IMR-90 (cell line): Measurements from ENCODE around the gene ARHGAP45. TPM values are rescaled to one million over a fixed set of nuclear protein-coding genes. Genes with fewer than 3 reads are reported as not detected.

Experiments
- ATAC-seq: fragments of 200-7000 bp; cut with Tn5 transposase; 2 replicates; pipeline ENCODE4 v1.9.1; 2020; ENCODE audit warnings: low read depth, mild to moderate bottlenecking, moderate library complexity
- BruUV-seq: library from RNA; stranded (reverse); fragments of 400-500 nt; replicated peaks from 2 replicates; lab custom pipeline; 2021; lab: Mats Ljungman, UMichigan
- CTCF ChIA-PET: fragments of 300-600 bp; formaldehyde crosslinking; extraction: SDS; loops from one replicate; lab custom pipeline; 2021; ENCODE audit warnings: antibody characterized with exemption; lab: Yijun Ruan, JAX
- POLR2A ChIA-PET: fragments of 300-600 bp; sonication (Branson Sonifier 250); formaldehyde crosslinking; loops from one replicate; lab custom pipeline; 2022; ENCODE audit warnings: antibody characterized with exemption; ENCODE audit not compliant: unreplicated experiment; lab: Charles Lee
- DNase-seq: peaks from one replicate; pipeline ENCODE4 v3.0.0; 2013
- H2AFZ ChIP-seq: replicated peaks from 2 replicates; pipeline ENCODE3; 2013; ENCODE audit warnings: low read length, mild to moderate bottlenecking; ENCODE audit not compliant: poor library complexity
- H2AK5ac ChIP-seq: 2 replicates; pipeline ENCODE4 v1.6.1; 2013; ENCODE audit warnings: low read depth, low read length, inconsistent platforms
- H2AK9ac ChIP-seq: replicated peaks from 2 replicates; pipeline ENCODE3; 2013; ENCODE audit warnings: mild to moderate bottlenecking, low read depth, low read length, moderate library complexity; ENCODE audit not compliant: poor library complexity
- H2BK120ac ChIP-seq: 2 replicates; pipeline ENCODE4 v1.6.1; 2013; ENCODE audit warnings: low read depth, low read length, inconsistent platforms
- H2BK15ac ChIP-seq: 3 replicates; pipeline ENCODE4 v1.6.1; 2013; ENCODE audit warnings: low read depth, low read length, inconsistent platforms
- H2BK20ac ChIP-seq: 2 replicates; pipeline ENCODE4 v1.6.1; 2013; ENCODE audit warnings: low read depth, mild to moderate bottlenecking, inconsistent platforms, low read length, moderate library complexity
- H2BK5ac ChIP-seq: 2 replicates; pipeline ENCODE4 v1.6.1; 2013; ENCODE audit warnings: mild to moderate bottlenecking, low read depth, low read length, inconsistent platforms; ENCODE audit not compliant: poor library complexity, severe bottlenecking
- H3K14ac ChIP-seq: replicated peaks from 2 replicates; pipeline ENCODE4 v1.6.1; 2013; ENCODE audit warnings: low read depth, low read length, inconsistent platforms
- H3K18ac ChIP-seq: 2 replicates; pipeline ENCODE4 v1.6.1; 2013; ENCODE audit warnings: low read depth, low read length, control low read depth
- H3K23ac ChIP-seq: 2 replicates; pipeline ENCODE4 v1.6.1; 2013; ENCODE audit warnings: low read depth, low read length, inconsistent platforms
- H3K27ac ChIP-seq: 2 replicates; pipeline ENCODE4 v1.5.1; 2013; ENCODE audit warnings: mild to moderate bottlenecking, control low read depth, low read length; ENCODE audit not compliant: insufficient read depth
- H3K27me3 ChIP-seq: 2 replicates; pipeline ENCODE4 v1.6.1; 2013; ENCODE audit warnings: low read length; ENCODE audit not compliant: control insufficient read depth, insufficient read depth
- H3K36me3 ChIP-seq: 2 replicates; pipeline ENCODE4 v1.6.1; 2013; ENCODE audit warnings: low read length, mixed read lengths; ENCODE audit not compliant: control insufficient read depth, insufficient read depth
- H3K4ac ChIP-seq: 2 replicates; pipeline ENCODE4 v1.6.1; 2013; ENCODE audit warnings: low read depth, low read length, inconsistent platforms
- H3K4me1 ChIP-seq: 2 replicates; pipeline ENCODE4 v1.6.1; 2013; ENCODE audit warnings: low read length, mixed read lengths; ENCODE audit not compliant: control insufficient read depth, insufficient read depth
- H3K4me2 ChIP-seq: 2 replicates; pipeline ENCODE4 v1.6.1; 2013; ENCODE audit warnings: low read depth, mild to moderate bottlenecking, control low read depth, low read length, moderate library complexity
- H3K4me3 ChIP-seq: 2 replicates; pipeline ENCODE4 v1.5.1; 2013; ENCODE audit warnings: low read depth, mild to moderate bottlenecking, control low read depth, low read length, moderate library complexity; ENCODE audit not compliant: insufficient read depth
- H3K56ac ChIP-seq: 2 replicates; pipeline ENCODE4 v1.6.1; 2013; ENCODE audit warnings: low read length, inconsistent platforms; ENCODE audit not compliant: insufficient read depth; ENCODE audit errors: extremely low read depth
- H3K79me1 ChIP-seq, 2 experiments: 2 replicates each; pipeline ENCODE4 v1.6.1; 2013; ENCODE audit warnings: low read length in 2 of 2, inconsistent platforms in 1 of 2, low read depth in 1 of 2
- H3K9ac ChIP-seq: 2 replicates; pipeline ENCODE4 v1.6.1; 2013; ENCODE audit warnings: low read depth, low read length, control low read depth
- H3K9me1 ChIP-seq: 2 replicates; pipeline ENCODE4 v1.6.1; 2013; ENCODE audit warnings: low read length, inconsistent platforms; ENCODE audit not compliant: insufficient read depth
- H3K9me3 ChIP-seq: 2 replicates; pipeline ENCODE4 v1.6.1; 2013; ENCODE audit warnings: low read length; ENCODE audit not compliant: control insufficient read depth, insufficient read depth
- H4K20me1 ChIP-seq: 2 replicates; pipeline ENCODE4 v1.6.1; 2013; ENCODE audit warnings: low read length, inconsistent platforms; ENCODE audit not compliant: insufficient read depth
- H4K5ac ChIP-seq: 2 replicates; pipeline ENCODE4 v1.6.1; 2013; ENCODE audit warnings: mild to moderate bottlenecking, low read depth, low read length, control low read depth
- H4K8ac ChIP-seq, 2 experiments: 2 replicates each; pipeline ENCODE4 v1.6.1; 2013; ENCODE audit warnings: low read depth in 2 of 2, low read length in 2 of 2, control low read depth in 1 of 2, inconsistent platforms in 1 of 2
- H4K91ac ChIP-seq: 2 replicates; pipeline ENCODE4 v1.6.1; 2013; ENCODE audit warnings: low read depth, low read length, inconsistent platforms; ENCODE audit not compliant: insufficient read depth
- BHLHE40 ChIP-seq: fragments of 150-350 bp; IDR thresholded peaks from 2 replicates; pipeline ENCODE4 v1.6.1; 2016; ENCODE audit warnings: mild to moderate bottlenecking, low read depth, low read length
- CEBPB ChIP-seq: IDR thresholded peaks from 2 replicates; pipeline ENCODE4 v1.6.1; 2012; ENCODE audit warnings: low read depth, low read length, improper control_type of control experiment
- ELK1 ChIP-seq: fragments of 150-350 bp; IDR thresholded peaks from 2 replicates; pipeline ENCODE4 v1.6.1; 2016; ENCODE audit warnings: low read depth, mild to moderate bottlenecking, low read length, moderate library complexity, borderline replicate concordance
- MAZ ChIP-seq: IDR thresholded peaks from 2 replicates; pipeline ENCODE4 v1.6.1; 2012; ENCODE audit warnings: low read depth, mild to moderate bottlenecking, low read length, improper control_type of control experiment, moderate library complexity, borderline replicate concordance
- NFE2L2 ChIP-seq: fragments of 150-350 bp; IDR thresholded peaks from 2 replicates; pipeline ENCODE4 v1.6.1; 2016; ENCODE audit warnings: low read depth, mild to moderate bottlenecking, low read length
- WGBS, 2 experiments: methylation state at CpG; one replicate each; pipeline versions ENCODE4 v1.1.5 to v1.1.7; 2013; ENCODE audit warnings: missing lambda C conversion rate in 2 of 2; ENCODE audit not compliant: insufficient read length in 1 of 2; ENCODE audit errors: extremely low coverage in 2 of 2; 5-methylcytosine and 5-hydroxymethylcytosine counted together
- dilution Hi-C: fragments of 300-500 bp; cut with HindIII; formaldehyde crosslinking; loops from one replicate; pipeline ENCODE4 v1.14.3; 2018; ENCODE audit warnings: low sequenced_read_pairs; ENCODE audit not compliant: unreplicated experiment
- in situ Hi-C: fragments of 300-500 bp; cut with MboI; formaldehyde crosslinking; loops from 3 replicates; pipeline ENCODE4 v1.14.3; 2019; ENCODE audit warnings: low sequenced_read_pairs, inconsistent platforms, mixed read lengths
- intact Hi-C: fragments of 100-400 bp; cut with micrococcal nuclease; formaldehyde crosslinking; loops from 2 replicates; pipeline ENCODE4 v1.10.0; 2022
- polyA plus RNA-seq, 3 experiments: library from polyadenylated mRNA; depleted of rRNA; stranded (reverse); fragments of >200 nt; gene quantifications; 2 replicates each; pipeline ENCODE4 v1.2.3, GENCODE V29; 2012; ENCODE audit warnings: low replicate concordance in 1 of 3
- total RNA-seq: library from RNA; depleted of rRNA; stranded (reverse); fragments of >200 nt; gene quantifications from 2 replicates; pipeline ENCODE4 v1.2.3, GENCODE V29; 2012

ARHGAP45 gene
- total and polyA plus RNA-seq, 2 of the 4 experiments (the other 2 are of a cell fraction) = 1.3 to 1.7 TPM

GRCh38 chr19:1055028-1055425, 11.9 kb upstream of the ARHGAP45 start:
- H2BK20ac ChIP-seq = no peak overlapping the region
- no peaks in the 10 kb centered on the region for H3K9me1 ChIP-seq
- H3K56ac ChIP-seq = no peak overlapping the region
- no peak for TF ChIP-seq ELK1
- TF ChIP-seq NFE2L2 = no peak
- no peak for TF ChIP-seq BHLHE40
- no peak for TF ChIP-seq CEBPB
- no peak for TF ChIP-seq MAZ
- CTCF ChIA-PET = interaction anchor here (0.8 kb wide), 1 partner anchor 10 kb away, joined by 3 read pairs; no protein-coding TSS in a partner anchor
- no peak overlapping the region for H4K8ac ChIP-seq
- intact Hi-C loops = no loop called here
- no peak overlapping the region for H2BK15ac ChIP-seq
- ATAC-seq = no peak
- H3K27me3 ChIP-seq = no peaks in the 10 kb centered on the region
- H3K36me3 ChIP-seq = peaks cover 1% of the 10 kb centered on the region; the same call in 1 of the 2 replicates
- dilution Hi-C loops = no loop called here
- in situ Hi-C loops = no loop called here
- H3K9ac ChIP-seq = no peak overlapping the region
- H3K27ac ChIP-seq = no peak overlapping the region
- H2BK5ac ChIP-seq = no peak overlapping the region
- H3K4me2 ChIP-seq = no peak overlapping the region
- no TSS peak for BruUV-seq
- H3K9me3 ChIP-seq = peaks cover 42% of the 10 kb centered on the region
- H4K20me1 ChIP-seq = no peaks in the 10 kb centered on the region
- no peak overlapping the region for H3K4ac ChIP-seq
- no peak overlapping the region for H3K23ac ChIP-seq
- no peak overlapping the region for H2AK5ac ChIP-seq
- H3K79me1 ChIP-seq = no peaks in the 10 kb centered on the region
- no peaks in the 10 kb centered on the region for H3K4me1 ChIP-seq
- 100% methylated on average over 4 of the region's 14 CpGs; no CpG with 5 or more reads in 1 of the 2 experiments for WGBS, 2 experiments
- H2AFZ ChIP-seq = no peak overlapping the region
- no peak overlapping the region for H3K18ac ChIP-seq
- no peak overlapping the region for H3K4me3 ChIP-seq
- no peak overlapping the region for H2AK9ac ChIP-seq
- no peak overlapping the region for H4K91ac ChIP-seq
- no peak for DNase-seq
- H3K14ac ChIP-seq = no peak overlapping the region
- no peak overlapping the region for H4K5ac ChIP-seq
- H2BK120ac ChIP-seq = no peak overlapping the region
- POLR2A ChIA-PET = no interaction called here
